ENCODE results near the gene HOMER1. TPM values are rescaled to one million over a fixed set of nuclear protein-coding genes. Genes with fewer than 3 reads are reported as not detected.

Gene HOMER1
- total RNA-seq, 2 donors from 2014 or later: 42.4 to 43.3 TPM

GRCh38 chr5:79401216-79401615 lies 112.7 kb downstream of the HOMER1 start:
- no peak for DNase-seq
- Mint-ChIP-seq H3K27me3 (ENCODE audit: insufficient read depth) (no peaks in the 10 kb centered on the region), H3K9me3 (no peaks in the 10 kb centered on the region), H3K36me3 (ENCODE audit: low read depth) (peaks cover 26% of the 10 kb centered on the region), H3K4me3 (no peak overlapping the region), H3K27ac (no peak overlapping the region), H3K4me1 (no peaks in the 10 kb centered on the region)
- Histone ChIP-seq H3K9me3 (ENCODE audit: control insufficient read depth, low read length) (no peaks in the 10 kb centered on the region), H3K36me3 (ENCODE audit: control insufficient read depth, insufficient read depth, low read length) (peaks cover 29% of the 10 kb centered on the region), H3K4me3 (ENCODE audit: low read length) (no peak overlapping the region), H3K9ac (ENCODE audit: extremely low read depth, low read length, poor library complexity, severe bottlenecking) (no peak overlapping the region), H3K4me1 (ENCODE audit: control insufficient read depth, insufficient read depth, low read length) (no peaks in the 10 kb centered on the region), H3K27ac (ENCODE audit: low read depth, low read length) (no peak overlapping the region), H3K27me3 (ENCODE audit: control insufficient read depth, insufficient read depth, low read length, poor library complexity, severe bottlenecking) (no peaks in the 10 kb centered on the region)
- TF ChIP-seq CTCF (conservative IDR thresholded peaks at IDR 0.05): no peak
- 88 to 90% methylated on average over 5 of the region's 5 CpGs for WGBS, 2 experiments (ENCODE audit: insufficient coverage in 1 of 2, insufficient read length in 1 of 2)

GRCh38 chr5:79399046-79399445 lies 114.9 kb downstream of the HOMER1 start:
- Histone ChIP-seq H3K36me3 (ENCODE audit: control insufficient read depth, insufficient read depth, low read length) (peaks cover 47% of the 10 kb centered on the region), H3K4me1 (ENCODE audit: control insufficient read depth, insufficient read depth, low read length) (no peaks in the 10 kb centered on the region), H3K9ac (ENCODE audit: extremely low read depth, low read length, poor library complexity, severe bottlenecking) (no peak overlapping the region), H3K27ac (ENCODE audit: low read depth, low read length) (no peak overlapping the region), H3K4me3 (ENCODE audit: low read length) (no peak overlapping the region), H3K9me3 (ENCODE audit: control insufficient read depth, low read length) (no peaks in the 10 kb centered on the region), H3K27me3 (ENCODE audit: control insufficient read depth, insufficient read depth, low read length, poor library complexity, severe bottlenecking) (no peaks in the 10 kb centered on the region)
- no peak for TF ChIP-seq CTCF (conservative IDR thresholded peaks at IDR 0.05)
- WGBS, 2 experiments (ENCODE audit: insufficient coverage in 1 of 2, insufficient read length in 1 of 2): 88 to 91% methylated on average over 1 of the region's 1 CpG
- H3K4me1 Mint-ChIP-seq: no peaks in the 10 kb centered on the region
- peaks cover 28% of the 10 kb centered on the region for H3K36me3 Mint-ChIP-seq (ENCODE audit: low read depth)
- H3K27me3 Mint-ChIP-seq (ENCODE audit: insufficient read depth): no peaks in the 10 kb centered on the region
- H3K27ac Mint-ChIP-seq: no peak overlapping the region
- H3K4me3 Mint-ChIP-seq: no peak overlapping the region
- H3K9me3 Mint-ChIP-seq: no peaks in the 10 kb centered on the region
- no peak for DNase-seq

- no peaks in the 10 kb centered on the region for H3K9me3 ChIP-seq (ENCODE audit: control insufficient read depth, low read length)
- no peak overlapping the region for H3K4me3 ChIP-seq (ENCODE audit: low read length)
- Mint-ChIP-seq H3K4me1 (no peaks in the 10 kb centered on the region), H3K27me3 (ENCODE audit: insufficient read depth) (no peaks in the 10 kb centered on the region), H3K27ac (no peak overlapping the region), H3K4me3 (no peak overlapping the region), H3K9me3 (no peaks in the 10 kb centered on the region), H3K36me3 (ENCODE audit: low read depth) (peaks cover 32% of the 10 kb centered on the region)
- no peak overlapping the region for H3K9ac ChIP-seq (ENCODE audit: extremely low read depth, low read length, poor library complexity, severe bottlenecking)
- H3K27me3 ChIP-seq (ENCODE audit: control insufficient read depth, insufficient read depth, low read length, poor library complexity, severe bottlenecking): no peaks in the 10 kb centered on the region
- TF ChIP-seq CTCF (conservative IDR thresholded peaks at IDR 0.05): no peak
- H3K36me3 ChIP-seq (ENCODE audit: control insufficient read depth, insufficient read depth, low read length): peaks cover 57% of the 10 kb centered on the region
- DNase-seq: no peak
- WGBS, 2 experiments (ENCODE audit: insufficient coverage in 1 of 2, insufficient read length in 1 of 2): 88% methylated on average over 1 of the region's 1 CpG; no CpG with 5 or more reads in 1 of the 2 experiments
- H3K27ac ChIP-seq (ENCODE audit: low read depth, low read length): no peak overlapping the region
- no peaks in the 10 kb centered on the region for H3K4me1 ChIP-seq (ENCODE audit: control insufficient read depth, insufficient read depth, low read length)
Measured at GRCh38 chr5:79397080-79397479, 116.9 kb downstream of the HOMER1 start.
